Neural cell (in vitro differentiated cells): ENCODE data around the gene DGCR8.

Experiments used
- MXI1 ChIP-seq: fragments of 450-650 bp; conservative IDR thresholded peaks from 2 replicates; pipeline ENCODE4 v1.6.1; 2014; ENCODE audit warnings: antibody characterized with exemption, mild to moderate bottlenecking; ENCODE audit not compliant: poor library complexity, severe bottlenecking
- TF ChIP-seq, protein P1 (sequence below): IDR thresholded peaks from 2 replicates; pipeline ENCODE4 v1.6.1; 2012; ENCODE audit warnings: borderline replicate concordance
- TF ChIP-seq, protein P2 (sequence below): fragments of 450-650 bp; IDR thresholded peaks from 2 replicates; pipeline ENCODE4 v1.5.1; 2014; ENCODE audit warnings: antibody characterized with exemption, mild to moderate bottlenecking, moderate library complexity; ENCODE audit not compliant: poor library complexity, severe bottlenecking

DNA sequence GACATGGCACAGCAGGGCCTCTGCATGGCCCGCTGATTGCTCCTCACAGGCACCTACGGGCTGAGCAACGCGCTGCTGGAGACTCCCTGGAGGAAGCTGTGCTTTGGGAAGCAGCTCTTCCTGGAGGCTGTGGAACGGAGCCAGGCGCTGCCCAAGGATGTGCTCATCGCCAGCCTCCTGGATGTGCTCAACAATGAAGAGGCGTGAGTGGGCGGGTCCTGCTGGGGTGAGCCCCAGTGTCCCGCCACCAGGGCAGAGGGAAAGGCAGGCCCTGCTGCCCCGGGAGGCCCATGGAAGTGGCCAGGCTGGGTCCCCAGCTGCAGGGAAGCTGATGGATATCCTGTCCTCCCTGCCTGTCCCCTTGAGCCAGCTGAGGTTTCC is 18.6 kb upstream of the DGCR8 start:
- TF ChIP-seq, protein P1, sequence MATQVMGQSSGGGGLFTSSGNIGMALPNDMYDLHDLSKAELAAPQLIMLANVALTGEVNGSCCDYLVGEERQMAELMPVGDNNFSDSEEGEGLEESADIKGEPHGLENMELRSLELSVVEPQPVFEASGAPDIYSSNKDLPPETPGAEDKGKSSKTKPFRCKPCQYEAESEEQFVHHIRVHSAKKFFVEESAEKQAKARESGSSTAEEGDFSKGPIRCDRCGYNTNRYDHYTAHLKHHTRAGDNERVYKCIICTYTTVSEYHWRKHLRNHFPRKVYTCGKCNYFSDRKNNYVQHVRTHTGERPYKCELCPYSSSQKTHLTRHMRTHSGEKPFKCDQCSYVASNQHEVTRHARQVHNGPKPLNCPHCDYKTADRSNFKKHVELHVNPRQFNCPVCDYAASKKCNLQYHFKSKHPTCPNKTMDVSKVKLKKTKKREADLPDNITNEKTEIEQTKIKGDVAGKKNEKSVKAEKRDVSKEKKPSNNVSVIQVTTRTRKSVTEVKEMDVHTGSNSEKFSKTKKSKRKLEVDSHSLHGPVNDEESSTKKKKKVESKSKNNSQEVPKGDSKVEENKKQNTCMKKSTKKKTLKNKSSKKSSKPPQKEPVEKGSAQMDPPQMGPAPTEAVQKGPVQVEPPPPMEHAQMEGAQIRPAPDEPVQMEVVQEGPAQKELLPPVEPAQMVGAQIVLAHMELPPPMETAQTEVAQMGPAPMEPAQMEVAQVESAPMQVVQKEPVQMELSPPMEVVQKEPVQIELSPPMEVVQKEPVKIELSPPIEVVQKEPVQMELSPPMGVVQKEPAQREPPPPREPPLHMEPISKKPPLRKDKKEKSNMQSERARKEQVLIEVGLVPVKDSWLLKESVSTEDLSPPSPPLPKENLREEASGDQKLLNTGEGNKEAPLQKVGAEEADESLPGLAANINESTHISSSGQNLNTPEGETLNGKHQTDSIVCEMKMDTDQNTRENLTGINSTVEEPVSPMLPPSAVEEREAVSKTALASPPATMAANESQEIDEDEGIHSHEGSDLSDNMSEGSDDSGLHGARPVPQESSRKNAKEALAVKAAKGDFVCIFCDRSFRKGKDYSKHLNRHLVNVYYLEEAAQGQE, result no peak
- TF ChIP-seq, protein P2, sequence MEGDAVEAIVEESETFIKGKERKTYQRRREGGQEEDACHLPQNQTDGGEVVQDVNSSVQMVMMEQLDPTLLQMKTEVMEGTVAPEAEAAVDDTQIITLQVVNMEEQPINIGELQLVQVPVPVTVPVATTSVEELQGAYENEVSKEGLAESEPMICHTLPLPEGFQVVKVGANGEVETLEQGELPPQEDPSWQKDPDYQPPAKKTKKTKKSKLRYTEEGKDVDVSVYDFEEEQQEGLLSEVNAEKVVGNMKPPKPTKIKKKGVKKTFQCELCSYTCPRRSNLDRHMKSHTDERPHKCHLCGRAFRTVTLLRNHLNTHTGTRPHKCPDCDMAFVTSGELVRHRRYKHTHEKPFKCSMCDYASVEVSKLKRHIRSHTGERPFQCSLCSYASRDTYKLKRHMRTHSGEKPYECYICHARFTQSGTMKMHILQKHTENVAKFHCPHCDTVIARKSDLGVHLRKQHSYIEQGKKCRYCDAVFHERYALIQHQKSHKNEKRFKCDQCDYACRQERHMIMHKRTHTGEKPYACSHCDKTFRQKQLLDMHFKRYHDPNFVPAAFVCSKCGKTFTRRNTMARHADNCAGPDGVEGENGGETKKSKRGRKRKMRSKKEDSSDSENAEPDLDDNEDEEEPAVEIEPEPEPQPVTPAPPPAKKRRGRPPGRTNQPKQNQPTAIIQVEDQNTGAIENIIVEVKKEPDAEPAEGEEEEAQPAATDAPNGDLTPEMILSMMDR, result no peak
- no peak for TF ChIP-seq MXI1
